GM19455 (cell line): ENCODE results near the gene NOL11.
"Not testable (repeated sequence)": the region's sequence is repeated elsewhere in the genome, so short reads cannot be mapped to it uniquely, and the experiment has no call there.

Source experiments
- ATAC-seq: cut with Tn5 transposase; IDR thresholded peaks from one replicate; pipeline ENCODE4 v1.9.1; 2021; ENCODE audit not compliant: unreplicated experiment

The NOL11 gene

GRCh38 chr17:67752160-67752559 lies 34.4 kb downstream of the NOL11 start:
- ATAC-seq, result not testable (repeated sequence)

GRCh38 chr17:67753026-67753425 lies 35.3 kb downstream of the NOL11 start:
- ATAC-seq, result no peak

GRCh38 chr17:67754001-67754400 lies 36.3 kb downstream of the NOL11 start:
- no peak for ATAC-seq

GRCh38 chr17:67754686-67755085 lies 37.0 kb downstream of the NOL11 start:
- not testable (repeated sequence) for ATAC-seq

- not testable (repeated sequence) for ATAC-seq
Measured at GRCh38 chr17:67756766-67757165, 39.0 kb downstream of the NOL11 start.

- ATAC-seq, result no peak
Measured at GRCh38 chr17:67759355-67760171, 41.8 kb downstream of the NOL11 start.

- ATAC-seq, result no peak
Measured at GRCh38 chr17:67765623-67766022, 47.9 kb downstream of the NOL11 start.

- no peak for ATAC-seq
Measured at GRCh38 chr17:67769231-67769630, 51.5 kb downstream of the NOL11 start.

- no peak for ATAC-seq
Measured at GRCh38 chr17:67770539-67770938, 52.8 kb downstream of the NOL11 start.

- ATAC-seq, result no peak
Measured at GRCh38 chr17:67772679-67773078, 54.9 kb downstream of the NOL11 start.

GRCh38 chr17:67773246-67773645 lies 55.5 kb downstream of the NOL11 start:
- no peak for ATAC-seq

GRCh38 chr17:67779098-67779672 lies 61.4 kb downstream of the NOL11 start:
- ATAC-seq, result no peak

GRCh38 chr17:67784364-67785121 lies 66.8 kb downstream of the NOL11 start:
- no peak for ATAC-seq

GRCh38 chr17:67785122-67785477 lies 67.4 kb downstream of the NOL11 start:
- no peak for ATAC-seq

GRCh38 chr17:67785504-67785903 lies 67.8 kb downstream of the NOL11 start:
- ATAC-seq, result no peak
